Jurkat, Clone E6-1 (cell line): Measurements from ENCODE around the gene CYTH2.

Experiments
- DNase-seq: peaks from one replicate; pipeline ENCODE4 v3.0.0-alpha.2; 2011; ENCODE audit warnings: low read depth, low spot score
- H3K4me3 ChIP-seq: 2 replicates; pipeline ENCODE4 v1.5.1; 2011; ENCODE audit warnings: mild to moderate bottlenecking, low read length, control low read depth, moderate library complexity

The CYTH2 gene

GRCh38 chr19:48530770-48531169 lies 61.6 kb downstream of the CYTH2 start:
- no peak overlapping the region for H3K4me3 ChIP-seq
- DNase-seq: no peak
